ENCODE results near the gene USP5.

DNA sequence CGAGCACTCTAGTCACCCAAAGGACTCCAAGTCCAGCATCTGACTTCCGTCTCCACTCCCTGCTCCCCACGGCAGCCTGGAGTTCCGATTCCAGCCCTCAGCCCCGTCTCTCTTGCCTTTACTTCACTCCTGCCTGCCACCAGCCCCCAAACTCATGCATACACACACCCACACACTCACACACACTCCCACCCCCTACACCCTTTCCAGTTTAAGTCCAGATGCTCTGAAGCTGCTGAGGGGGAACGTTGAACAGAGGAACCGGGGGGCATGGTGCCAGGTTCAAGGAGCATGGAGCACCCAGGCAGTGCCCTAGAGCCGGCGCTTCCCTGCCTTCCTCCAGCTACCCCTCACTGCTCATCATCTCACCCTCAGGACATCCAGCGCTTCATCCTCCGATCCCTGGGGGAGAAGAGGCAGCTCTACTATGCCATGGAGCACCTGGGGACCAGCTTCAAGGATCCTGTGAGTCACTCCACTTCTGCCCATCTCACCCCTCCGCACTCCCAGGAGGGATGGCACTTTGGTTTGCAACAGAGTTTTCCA lies 20.4 kb upstream of the USP5 start:
- TF ChIP-seq, protein P1, sequence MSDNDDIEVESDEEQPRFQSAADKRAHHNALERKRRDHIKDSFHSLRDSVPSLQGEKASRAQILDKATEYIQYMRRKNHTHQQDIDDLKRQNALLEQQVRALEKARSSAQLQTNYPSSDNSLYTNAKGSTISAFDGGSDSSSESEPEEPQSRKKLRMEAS (IDR thresholded peaks at IDR 0.05; ENCODE audit: low read depth, low read length) = no peak
- TF ChIP-seq, protein P2, sequence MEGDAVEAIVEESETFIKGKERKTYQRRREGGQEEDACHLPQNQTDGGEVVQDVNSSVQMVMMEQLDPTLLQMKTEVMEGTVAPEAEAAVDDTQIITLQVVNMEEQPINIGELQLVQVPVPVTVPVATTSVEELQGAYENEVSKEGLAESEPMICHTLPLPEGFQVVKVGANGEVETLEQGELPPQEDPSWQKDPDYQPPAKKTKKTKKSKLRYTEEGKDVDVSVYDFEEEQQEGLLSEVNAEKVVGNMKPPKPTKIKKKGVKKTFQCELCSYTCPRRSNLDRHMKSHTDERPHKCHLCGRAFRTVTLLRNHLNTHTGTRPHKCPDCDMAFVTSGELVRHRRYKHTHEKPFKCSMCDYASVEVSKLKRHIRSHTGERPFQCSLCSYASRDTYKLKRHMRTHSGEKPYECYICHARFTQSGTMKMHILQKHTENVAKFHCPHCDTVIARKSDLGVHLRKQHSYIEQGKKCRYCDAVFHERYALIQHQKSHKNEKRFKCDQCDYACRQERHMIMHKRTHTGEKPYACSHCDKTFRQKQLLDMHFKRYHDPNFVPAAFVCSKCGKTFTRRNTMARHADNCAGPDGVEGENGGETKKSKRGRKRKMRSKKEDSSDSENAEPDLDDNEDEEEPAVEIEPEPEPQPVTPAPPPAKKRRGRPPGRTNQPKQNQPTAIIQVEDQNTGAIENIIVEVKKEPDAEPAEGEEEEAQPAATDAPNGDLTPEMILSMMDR (IDR thresholded peaks at IDR 0.05; ENCODE audit: low read depth, low read length) = no peak
- no peak for TF ChIP-seq POLR2A (IDR thresholded peaks at IDR 0.05; ENCODE audit: extremely low read depth, insufficient read length)

Measured in NB4 (cell line).